ENCODE data around the gene TUBAL3. TPM values are rescaled to one million over a fixed set of nuclear protein-coding genes. Genes with fewer than 3 reads are reported as not detected.

Gene TUBAL3
- total RNA-seq, 4 donors from 2014 or later = 0.57 TPM; not detected in 3

- TF ChIP-seq, protein P1, sequence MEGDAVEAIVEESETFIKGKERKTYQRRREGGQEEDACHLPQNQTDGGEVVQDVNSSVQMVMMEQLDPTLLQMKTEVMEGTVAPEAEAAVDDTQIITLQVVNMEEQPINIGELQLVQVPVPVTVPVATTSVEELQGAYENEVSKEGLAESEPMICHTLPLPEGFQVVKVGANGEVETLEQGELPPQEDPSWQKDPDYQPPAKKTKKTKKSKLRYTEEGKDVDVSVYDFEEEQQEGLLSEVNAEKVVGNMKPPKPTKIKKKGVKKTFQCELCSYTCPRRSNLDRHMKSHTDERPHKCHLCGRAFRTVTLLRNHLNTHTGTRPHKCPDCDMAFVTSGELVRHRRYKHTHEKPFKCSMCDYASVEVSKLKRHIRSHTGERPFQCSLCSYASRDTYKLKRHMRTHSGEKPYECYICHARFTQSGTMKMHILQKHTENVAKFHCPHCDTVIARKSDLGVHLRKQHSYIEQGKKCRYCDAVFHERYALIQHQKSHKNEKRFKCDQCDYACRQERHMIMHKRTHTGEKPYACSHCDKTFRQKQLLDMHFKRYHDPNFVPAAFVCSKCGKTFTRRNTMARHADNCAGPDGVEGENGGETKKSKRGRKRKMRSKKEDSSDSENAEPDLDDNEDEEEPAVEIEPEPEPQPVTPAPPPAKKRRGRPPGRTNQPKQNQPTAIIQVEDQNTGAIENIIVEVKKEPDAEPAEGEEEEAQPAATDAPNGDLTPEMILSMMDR (IDR thresholded peaks at IDR 0.05; ENCODE audit: low read depth) = no peak
These were observed 36.5 kb upstream of the TUBAL3 start for GRCh38 chr10:5441106-5441505.

DNA sequence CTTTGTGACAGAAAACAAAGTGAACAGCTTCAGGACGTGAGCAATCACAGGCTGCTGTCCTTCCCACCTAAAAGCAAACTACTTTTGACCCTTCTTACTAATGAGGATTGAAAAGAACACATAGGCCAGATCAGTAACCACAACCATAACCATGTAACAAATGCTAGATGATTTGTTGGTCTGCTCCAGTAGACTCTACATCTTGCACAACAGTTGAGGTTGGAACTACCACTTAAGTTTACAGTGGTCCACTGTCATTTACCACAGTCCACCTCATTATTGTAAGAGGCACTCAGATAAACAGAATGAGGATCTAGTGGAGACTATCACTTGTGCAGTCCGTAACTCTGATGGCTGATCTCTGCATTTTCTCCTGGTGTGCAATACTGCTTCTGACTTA lies 35.6 kb upstream of the TUBAL3 start:
- TF ChIP-seq, protein P1 (IDR thresholded peaks at IDR 0.05; ENCODE audit: low read depth) = no peak

- TF ChIP-seq, protein P1 (IDR thresholded peaks at IDR 0.05; ENCODE audit: low read depth) = no peak
These were observed 30.7 kb upstream of the TUBAL3 start for GRCh38 chr10:5435328-5435727.

GRCh38 chr10:5434017-5434753 lies 29.6 kb upstream of the TUBAL3 start:
- TF ChIP-seq, protein P1 (IDR thresholded peaks at IDR 0.05; ENCODE audit: low read depth) = no peak

- TF ChIP-seq, protein P1 (IDR thresholded peaks at IDR 0.05; ENCODE audit: low read depth) = no peak
These were observed 28.6 kb upstream of the TUBAL3 start for GRCh38 chr10:5433182-5433581.

- TF ChIP-seq, protein P1 (IDR thresholded peaks at IDR 0.05; ENCODE audit: low read depth) = no peak
These were observed 23.5 kb upstream of the TUBAL3 start for GRCh38 chr10:5428133-5428532.

- TF ChIP-seq, protein P1 (IDR thresholded peaks at IDR 0.05; ENCODE audit: low read depth) = no peak
These were observed 20.1 kb upstream of the TUBAL3 start for GRCh38 chr10:5424751-5425150.
